Karpas-422 (cell line): ENCODE results near the gene CNGA3. TPM values are rescaled to one million over a fixed set of nuclear protein-coding genes. Genes with fewer than 3 reads are reported as not detected.
"Not testable (repeated sequence)": the region's sequence is repeated elsewhere in the genome, so short reads cannot be mapped to it uniquely, and the experiment has no call there.

Experiments
- DNase-seq: peaks from one replicate; pipeline ENCODE4 v3.0.0-alpha.2; 2015
- H2AFZ ChIP-seq: fragments of 200-600 bp; sonication (generic); 2 replicates; pipeline ENCODE4 v1.6.1; 2014; ENCODE audit warnings: antibody characterized with exemption, low read length, mixed read lengths
- H3K27ac ChIP-seq: fragments of 200-600 bp; sonication (generic); 2 replicates; pipeline ENCODE4 v1.5.1; 2014; ENCODE audit warnings: mild to moderate bottlenecking, low read length, moderate library complexity
- H3K27me3 ChIP-seq: fragments of 200-600 bp; sonication (generic); 2 replicates; pipeline ENCODE4 v1.6.1; 2014; ENCODE audit warnings: low read length, mixed read lengths
- H3K36me3 ChIP-seq: fragments of 200-600 bp; sonication (generic); 2 replicates; pipeline ENCODE4 v1.6.1; 2014; ENCODE audit warnings: low read length, mixed read lengths; ENCODE audit not compliant: insufficient read depth
- H3K4me1 ChIP-seq: fragments of 200-600 bp; sonication (generic); 2 replicates; pipeline ENCODE4 v1.6.1; 2014; ENCODE audit warnings: mild to moderate bottlenecking, low read length, mixed read lengths
- H3K4me2 ChIP-seq: fragments of 200-600 bp; sonication (generic); 2 replicates; pipeline ENCODE4 v1.6.1; 2014; ENCODE audit warnings: low read length, low read depth, mild to moderate bottlenecking; ENCODE audit not compliant: poor library complexity, severe bottlenecking
- H3K4me3 ChIP-seq: fragments of 200-600 bp; sonication (generic); 2 replicates; pipeline ENCODE4 v1.5.1; 2014; ENCODE audit warnings: mild to moderate bottlenecking, antibody characterized with exemption, low read length, mixed read lengths
- H3K79me2 ChIP-seq: fragments of 200-600 bp; sonication (generic); 2 replicates; pipeline ENCODE4 v1.6.1; 2014; ENCODE audit warnings: mild to moderate bottlenecking, low read length, mixed read lengths
- H3K9ac ChIP-seq: fragments of 200-600 bp; sonication (generic); 2 replicates; pipeline ENCODE4 v1.6.0; 2014; ENCODE audit warnings: low read length
- H3K9me2 ChIP-seq: fragments of 200-600 bp; sonication (generic), shearing (Covaris generic); replicated peaks from 2 replicates; pipeline ENCODE4 v1.6.0; 2014; ENCODE audit warnings: mild to moderate bottlenecking, low read length, moderate library complexity; ENCODE audit not compliant: insufficient read depth
- H3K9me3 ChIP-seq: fragments of 300-700, 200-600 bp; sonication (generic); 2 replicates; pipeline ENCODE4 v1.6.1; 2014; ENCODE audit warnings: low read length, mixed read lengths
- H4K20me1 ChIP-seq: fragments of 200-600 bp; sonication (generic); 2 replicates; pipeline ENCODE4 v1.6.1; 2014; ENCODE audit warnings: mild to moderate bottlenecking, antibody characterized with exemption, low read length, low read depth; ENCODE audit not compliant: insufficient read depth
- total RNA-seq: library from RNA; depleted of rRNA; stranded (reverse); fragments of >200 nt; shearing (Covaris generic); gene quantifications from 2 replicates; pipeline ENCODE4 v1.2.3, GENCODE V29; 2014; ENCODE audit warnings: low replicate concordance; rRNA removed

The CNGA3 gene
- 0.07 TPM in 1 of 2 replicates, not detected in the other for total RNA-seq

GRCh38 chr2:98346311-98347236, at the start of gene CNGA3:
TSS of gene CNGA3 (plus strand) at chr2:98346456. CDS start at chr2:98369976, 23,520 bp downstream.
- DNase-seq: no peak
- Histone ChIP-seq H3K27me3 (no peaks in the 10 kb centered on the region), H2AFZ (no peak within 1 kb of the TSS), H3K4me1 (no peaks in the 10 kb centered on the region), H3K4me2 (no peak within 1 kb of the TSS), H3K9me2 (no peaks in the 10 kb centered on the region), H3K4me3 (no peak within 1 kb of the TSS), H3K79me2 (no peaks in the 10 kb centered on the region), H3K9ac (no peak within 1 kb of the TSS), H4K20me1 (no peaks in the 10 kb centered on the region), H3K27ac (no peak within 1 kb of the TSS), H3K36me3 (no peaks in the 10 kb centered on the region), H3K9me3 (no peaks in the 10 kb centered on the region)

GRCh38 chr2:98297817-98298682, 48.2 kb upstream of the CNGA3 start:
- no peaks in the 10 kb centered on the region for H3K4me1 ChIP-seq
- H3K36me3 ChIP-seq: no peaks in the 10 kb centered on the region
- H3K4me2 ChIP-seq: no peak overlapping the region
- no peak overlapping the region for H3K27ac ChIP-seq
- no peak overlapping the region for H3K4me3 ChIP-seq
- no peaks in the 10 kb centered on the region for H4K20me1 ChIP-seq
- H2AFZ ChIP-seq: no peak overlapping the region
- no peaks in the 10 kb centered on the region for H3K79me2 ChIP-seq
- DNase-seq: no peak
- H3K9me3 ChIP-seq: no peaks in the 10 kb centered on the region
- H3K9ac ChIP-seq: no peak overlapping the region
- no peaks in the 10 kb centered on the region for H3K9me2 ChIP-seq
- H3K27me3 ChIP-seq: peaks cover 3% of the 10 kb centered on the region; the same call in 1 of the 2 replicates

- Histone ChIP-seq H3K27ac (no peak overlapping the region), H3K9ac (no peak overlapping the region), H3K4me3 (no peak overlapping the region), H3K4me1 (no peaks in the 10 kb centered on the region), H3K9me2 (no peaks in the 10 kb centered on the region), H3K9me3 (no peaks in the 10 kb centered on the region), H2AFZ (no peak overlapping the region), H4K20me1 (no peaks in the 10 kb centered on the region), H3K27me3 (peaks cover 3% of the 10 kb centered on the region; the same call in 1 of the 2 replicates), H3K4me2 (no peak overlapping the region), H3K79me2 (no peaks in the 10 kb centered on the region), H3K36me3 (no peaks in the 10 kb centered on the region)
- DNase-seq: no peak
Measured at GRCh38 chr2:98298683-98299164, 47.5 kb upstream of the CNGA3 start.

- Histone ChIP-seq H2AFZ (no peak overlapping the region), H3K36me3 (no peaks in the 10 kb centered on the region), H3K27me3 (peaks cover 3% of the 10 kb centered on the region; the same call in 1 of the 2 replicates), H3K4me1 (no peaks in the 10 kb centered on the region), H3K4me2 (no peak overlapping the region), H3K9me3 (no peaks in the 10 kb centered on the region), H3K27ac (no peak overlapping the region), H3K9ac (no peak overlapping the region), H3K79me2 (no peaks in the 10 kb centered on the region), H3K9me2 (no peaks in the 10 kb centered on the region), H4K20me1 (no peaks in the 10 kb centered on the region), H3K4me3 (no peak overlapping the region)
- DNase-seq: no peak
Measured at GRCh38 chr2:98299211-98299905, 46.9 kb upstream of the CNGA3 start.

GRCh38 chr2:98300141-98300874, 45.9 kb upstream of the CNGA3 start:
- Histone ChIP-seq H3K27me3 (peaks cover 3% of the 10 kb centered on the region; the same call in 1 of the 2 replicates), H3K9me3 (no peaks in the 10 kb centered on the region), H3K4me3 (no peak overlapping the region), H3K36me3 (no peaks in the 10 kb centered on the region), H3K79me2 (no peaks in the 10 kb centered on the region), H3K4me1 (no peaks in the 10 kb centered on the region), H4K20me1 (no peaks in the 10 kb centered on the region), H3K9ac (no peak overlapping the region), H3K4me2 (no peak overlapping the region), H3K27ac (no peak overlapping the region), H3K9me2 (no peaks in the 10 kb centered on the region), H2AFZ (no peak overlapping the region)
- DNase-seq: no peak

- H3K27ac ChIP-seq: no peak overlapping the region
- H3K4me1 ChIP-seq: no peaks in the 10 kb centered on the region; the same call in 1 of the 2 replicates
Measured at GRCh38 chr2:98301469-98301868, 44.8 kb upstream of the CNGA3 start.

GRCh38 chr2:98307131-98307696, 39.0 kb upstream of the CNGA3 start:
- H3K36me3 ChIP-seq, H3K79me2 ChIP-seq, H3K27ac ChIP-seq, H3K9me3 ChIP-seq, H3K27me3 ChIP-seq, H3K9ac ChIP-seq, H4K20me1 ChIP-seq, H3K4me2 ChIP-seq, H3K4me3 ChIP-seq, H3K9me2 ChIP-seq, H2AFZ ChIP-seq, H3K4me1 ChIP-seq, DNase-seq: not testable (repeated sequence)

More at GRCh38 chr2:98301469-98301868, 44.8 kb upstream of the CNGA3 start:
- Histone ChIP-seq H3K9me2 (no peaks in the 10 kb centered on the region), H3K27me3 (peaks cover 3% of the 10 kb centered on the region; the same call in 1 of the 2 replicates), H3K4me3 (no peak overlapping the region), H3K9ac (no peak overlapping the region), H3K9me3 (no peaks in the 10 kb centered on the region), H3K36me3 (no peaks in the 10 kb centered on the region), H4K20me1 (no peaks in the 10 kb centered on the region), H3K4me2 (no peak overlapping the region), H2AFZ (no peak overlapping the region), H3K79me2 (no peaks in the 10 kb centered on the region)
- no peak for DNase-seq
